Measurements from ENCODE around the gene FDXR. TPM values are rescaled to one million over a fixed set of nuclear protein-coding genes. Genes with fewer than 3 reads are reported as not detected.

The FDXR gene
- total and polyA plus RNA-seq, 2 of the 8 experiments (the other 6 are each of a cell fraction or from before 2014, with no cell fraction given), result 24.2 to 31.4 TPM

- TF ChIP-seq SRF (IDR thresholded peaks at IDR 0.05; ENCODE audit: low read depth, low read length) (no peak), TAF7 (optimal IDR thresholded peaks at IDR 0.05; ENCODE audit: borderline replicate concordance, low read depth, low read length) (no peak), BRCA1 (IDR thresholded peaks at IDR 0.05; ENCODE audit: low read depth, low read length) (no peak), POLR2A (IDR thresholded peaks at IDR 0.05; ENCODE audit: control extremely low read depth in 1 of 2, low read depth in 2 of 2, low read length in 2 of 2) (no peak), NRF1 (IDR thresholded peaks at IDR 0.05; ENCODE audit: low read depth, low read length) (no peak), RBBP5 (IDR thresholded peaks at IDR 0.05; ENCODE audit: borderline replicate concordance, low read depth, low read length) (no peak), HDAC6 (IDR thresholded peaks at IDR 0.05; ENCODE audit: low read depth, low read length) (no peak)
Observed at GRCh38 chr17:74815550-74816370, 57.0 kb downstream of the FDXR start (continued).

Measured in H1 (cell line).